NCI-H146 treated with DMSO at 0.1 percent for 48 hours (cell line): ENCODE data around the gene NR1I3.

Experiments used
- DNase-seq: peaks from one replicate; lab custom pipeline; 2025; ENCODE audit not compliant: unreplicated experiment; lab: John Stamatoyannopoulos, UW

Gene NR1I3

GRCh38 chr1:161196521-161197451, 41.2 kb downstream of the NR1I3 start:
- DNase-seq = no peak

GRCh38 chr1:161196111-161196510, 41.9 kb downstream of the NR1I3 start:
- DNase-seq = no peak

- no peak for DNase-seq
Observed at GRCh38 chr1:161195171-161195570, 42.8 kb downstream of the NR1I3 start.

- DNase-seq = no peak
Observed at GRCh38 chr1:161193561-161194235, 44.3 kb downstream of the NR1I3 start.

GRCh38 chr1:161192476-161193465, 45.2 kb downstream of the NR1I3 start:
- peak; percentile 61 for DNase-seq

- DNase-seq = no peak
Observed at GRCh38 chr1:161191971-161192370, 46.0 kb downstream of the NR1I3 start.

GRCh38 chr1:161190962-161191521, 47.0 kb downstream of the NR1I3 start:
- peak; percentile 26 for DNase-seq

GRCh38 chr1:161189036-161189435, 49.0 kb downstream of the NR1I3 start:
- no peak for DNase-seq

GRCh38 chr1:161188381-161188780, 49.6 kb downstream of the NR1I3 start:
- no peak for DNase-seq

- no peak for DNase-seq
Observed at GRCh38 chr1:161187311-161187710, 50.7 kb downstream of the NR1I3 start.

- DNase-seq = no peak
Observed at GRCh38 chr1:161185732-161186311, 52.2 kb downstream of the NR1I3 start.

- no peak for DNase-seq
Observed at GRCh38 chr1:161185282-161185682, 52.7 kb downstream of the NR1I3 start.

- no peak for DNase-seq
Observed at GRCh38 chr1:161182214-161182613, 55.8 kb downstream of the NR1I3 start.

GRCh38 chr1:161180639-161181038, 57.4 kb downstream of the NR1I3 start:
- no peak for DNase-seq

GRCh38 chr1:161179698-161180097, 58.3 kb downstream of the NR1I3 start:
- DNase-seq = no peak
